Measurements from ENCODE around the gene SGMS1. TPM values are rescaled to one million over a fixed set of nuclear protein-coding genes. Genes with fewer than 3 reads are reported as not detected.

Gene SGMS1
- total RNA-seq, 1 donor from 2014 or later: 25.0 TPM

- DNase-seq (ENCODE audit: low spot score, unreplicated experiment): no peak
- TF ChIP-seq CTCF (IDR thresholded peaks at IDR 0.05; ENCODE audit: unreplicated experiment): no peak
- peaks cover 9% of the 10 kb centered on the region for H3K27me3 Mint-ChIP-seq
- peaks cover 6% of the 10 kb centered on the region for H3K4me1 Mint-ChIP-seq (ENCODE audit: low read depth)
- H3K9me3 Mint-ChIP-seq (ENCODE audit: low read depth): no peaks in the 10 kb centered on the region
- H3K27ac Mint-ChIP-seq: no peak overlapping the region
- no peak overlapping the region for H3K4me3 Mint-ChIP-seq (ENCODE audit: low read depth)
- no peaks in the 10 kb centered on the region for H3K36me3 Mint-ChIP-seq (ENCODE audit: insufficient read depth)
These were observed 204.0 kb downstream of the SGMS1 start for GRCh38 chr10:50419756-50420155.

GRCh38 chr10:50419091-50419490 lies 204.7 kb downstream of the SGMS1 start:
- no peak for DNase-seq (ENCODE audit: low spot score, unreplicated experiment)
- peaks cover 9% of the 10 kb centered on the region for H3K27me3 Mint-ChIP-seq
- no peak overlapping the region for H3K4me3 Mint-ChIP-seq (ENCODE audit: low read depth)
- H3K4me1 Mint-ChIP-seq (ENCODE audit: low read depth): peaks cover 6% of the 10 kb centered on the region
- no peak overlapping the region for H3K27ac Mint-ChIP-seq
- TF ChIP-seq CTCF (IDR thresholded peaks at IDR 0.05; ENCODE audit: unreplicated experiment): no peak
- no peaks in the 10 kb centered on the region for H3K9me3 Mint-ChIP-seq (ENCODE audit: low read depth)
- H3K36me3 Mint-ChIP-seq (ENCODE audit: insufficient read depth): no peaks in the 10 kb centered on the region

- Mint-ChIP-seq H3K4me1 (ENCODE audit: low read depth) (peaks cover 7% of the 10 kb centered on the region), H3K4me3 (ENCODE audit: low read depth) (peak overlapping the region; percentile 74), H3K9me3 (ENCODE audit: low read depth) (no peaks in the 10 kb centered on the region), H3K27ac (peak overlapping the region; percentile 74), H3K36me3 (ENCODE audit: insufficient read depth) (no peaks in the 10 kb centered on the region), H3K27me3 (peaks cover 9% of the 10 kb centered on the region)
- no peak for TF ChIP-seq CTCF (IDR thresholded peaks at IDR 0.05; ENCODE audit: unreplicated experiment)
- peak; percentile 23 for DNase-seq (ENCODE audit: low spot score, unreplicated experiment)
These were observed 205.6 kb downstream of the SGMS1 start for GRCh38 chr10:50417886-50418830.

GRCh38 chr10:50417486-50417885 lies 206.3 kb downstream of the SGMS1 start:
- no peak for TF ChIP-seq CTCF (IDR thresholded peaks at IDR 0.05; ENCODE audit: unreplicated experiment)
- peak overlapping the region; percentile 74 for H3K4me3 Mint-ChIP-seq (ENCODE audit: low read depth)
- no peaks in the 10 kb centered on the region for H3K36me3 Mint-ChIP-seq (ENCODE audit: insufficient read depth)
- H3K9me3 Mint-ChIP-seq (ENCODE audit: low read depth): no peaks in the 10 kb centered on the region
- DNase-seq (ENCODE audit: low spot score, unreplicated experiment): no peak
- H3K27me3 Mint-ChIP-seq: peaks cover 9% of the 10 kb centered on the region
- H3K4me1 Mint-ChIP-seq (ENCODE audit: low read depth): peaks cover 10% of the 10 kb centered on the region
- H3K27ac Mint-ChIP-seq: peak overlapping the region; percentile 69

- H3K4me1 Mint-ChIP-seq (ENCODE audit: low read depth): peaks cover 10% of the 10 kb centered on the region
- peaks cover 9% of the 10 kb centered on the region for H3K27me3 Mint-ChIP-seq
- DNase-seq (ENCODE audit: low spot score, unreplicated experiment): no peak
- no peak overlapping the region for H3K4me3 Mint-ChIP-seq (ENCODE audit: low read depth)
- H3K9me3 Mint-ChIP-seq (ENCODE audit: low read depth): no peaks in the 10 kb centered on the region
- no peaks in the 10 kb centered on the region for H3K36me3 Mint-ChIP-seq (ENCODE audit: insufficient read depth)
- H3K27ac Mint-ChIP-seq: no peak overlapping the region
- no peak for TF ChIP-seq CTCF (IDR thresholded peaks at IDR 0.05; ENCODE audit: unreplicated experiment)
These were observed 206.9 kb downstream of the SGMS1 start for GRCh38 chr10:50416881-50417280.

Measured in progenitor cell of endocrine pancreas (in vitro differentiated cells).